HCEC 1CT (cell line): Measurements from ENCODE around the gene CCDC186.
"Not testable (repeated sequence)": the region's sequence is repeated elsewhere in the genome, so short reads cannot be mapped to it uniquely, and the experiment has no call there.

Experiments used
- DNase-seq: peaks from one replicate; pipeline ENCODE4 v3.0.0-alpha.2; 2017

CCDC186 gene

DNA sequence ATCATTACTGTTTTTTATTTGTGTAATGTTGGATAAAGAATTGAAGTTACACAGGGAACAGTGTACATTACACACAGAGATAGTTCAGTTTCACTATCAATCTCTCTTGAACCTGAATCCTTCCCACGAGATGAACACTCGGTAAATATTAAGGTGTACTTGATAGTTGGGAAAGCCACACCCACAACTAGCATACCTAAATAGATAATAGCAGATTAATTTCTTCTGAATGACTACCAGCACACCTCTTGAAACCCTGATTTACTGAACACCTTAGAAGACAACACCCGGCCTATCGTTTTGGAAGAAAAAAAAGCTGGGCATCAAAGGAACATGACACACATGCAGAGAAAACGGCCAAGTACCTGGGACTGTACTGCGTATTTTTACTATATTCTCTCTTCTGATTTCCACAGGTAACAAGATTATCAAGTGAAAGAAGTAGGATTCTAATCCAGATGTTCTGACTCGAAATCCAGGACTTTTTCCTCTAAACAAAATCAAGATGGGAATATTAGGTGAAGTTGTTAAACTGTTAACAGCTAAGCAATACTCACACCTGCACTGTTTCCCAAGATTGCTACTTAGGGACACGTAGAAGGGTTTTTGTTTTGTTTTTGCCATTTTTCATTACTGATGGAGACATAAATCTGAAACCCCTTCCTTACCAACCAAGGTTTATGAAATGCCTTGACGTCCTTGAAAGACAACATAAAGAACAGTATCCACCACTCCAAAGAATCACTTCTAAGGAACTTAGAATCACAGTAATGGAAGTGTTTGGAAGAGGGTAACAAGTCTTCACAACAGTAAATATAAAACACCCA, 1.0 kb downstream of the CCDC186 start:
- no peak for DNase-seq

DNA sequence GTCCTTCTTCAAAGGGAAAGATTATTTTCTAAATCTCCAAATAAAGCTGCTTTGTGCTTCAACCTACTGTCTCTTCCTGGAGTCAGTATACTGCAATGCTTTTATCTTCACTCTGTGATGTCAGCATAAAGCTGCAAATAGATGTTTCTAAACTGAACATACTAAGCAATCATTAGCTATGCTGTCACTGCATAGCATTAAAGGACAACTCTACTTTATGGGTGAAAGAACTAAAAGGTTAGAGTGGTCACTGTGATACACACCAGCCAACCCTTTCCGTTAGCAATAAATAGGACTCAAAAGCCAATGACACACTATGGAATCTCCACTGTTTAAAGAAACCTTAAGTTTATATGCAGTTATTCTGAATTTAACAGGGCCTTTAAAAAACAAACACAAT, 1.8 kb downstream of the CCDC186 start:
- no peak for DNase-seq

DNA sequence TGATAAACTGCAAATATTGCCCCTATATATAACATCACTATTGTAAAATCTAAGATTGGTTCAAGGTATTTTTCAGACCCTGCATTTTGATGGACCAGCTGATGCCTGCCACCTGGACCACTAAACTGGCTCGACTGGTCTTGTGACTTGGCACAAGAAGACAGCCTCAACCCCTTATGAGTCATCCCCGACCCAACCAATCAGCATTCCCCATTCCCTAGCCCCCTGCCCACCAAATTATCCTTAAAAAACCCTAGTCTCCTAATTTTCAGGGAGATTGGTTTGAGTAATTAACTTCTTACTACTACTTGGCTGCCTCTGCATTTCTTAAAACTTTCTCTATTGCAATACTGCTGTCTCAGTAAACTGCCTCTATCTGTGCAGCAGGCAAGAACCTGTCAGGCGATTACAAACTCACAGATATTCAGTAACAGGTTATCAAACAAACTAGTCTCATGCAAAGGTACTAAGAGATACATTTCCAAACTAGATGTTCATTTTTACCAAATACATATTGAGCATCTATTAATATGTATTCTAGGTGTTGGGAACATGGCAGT, 5.5 kb downstream of the CCDC186 start:
- DNase-seq: no peak

GRCh38 chr10:114167985-114168384, 6.0 kb downstream of the CCDC186 start:
- no peak for DNase-seq

GRCh38 chr10:114166494-114166893, 7.5 kb downstream of the CCDC186 start:
- DNase-seq: no peak

DNA sequence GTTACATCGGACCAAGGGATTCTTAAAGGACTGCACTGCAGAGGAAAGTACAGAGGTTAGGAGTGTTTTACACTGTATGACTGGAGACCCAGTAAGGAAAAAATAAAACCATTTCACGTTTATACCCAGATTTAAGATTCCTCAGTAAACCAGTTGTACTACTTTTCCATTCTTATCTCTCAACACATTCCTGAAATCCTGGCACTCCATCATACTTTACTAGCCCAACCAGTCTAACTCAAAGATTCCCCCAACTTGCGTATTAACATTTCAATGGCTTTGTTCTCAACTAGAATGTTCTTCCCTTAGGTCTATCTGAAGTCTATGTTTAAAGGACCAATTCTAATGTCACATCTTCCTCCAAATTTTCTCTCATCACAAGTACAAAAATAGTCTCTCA, 8.0 kb downstream of the CCDC186 start:
- DNase-seq: no peak

DNA sequence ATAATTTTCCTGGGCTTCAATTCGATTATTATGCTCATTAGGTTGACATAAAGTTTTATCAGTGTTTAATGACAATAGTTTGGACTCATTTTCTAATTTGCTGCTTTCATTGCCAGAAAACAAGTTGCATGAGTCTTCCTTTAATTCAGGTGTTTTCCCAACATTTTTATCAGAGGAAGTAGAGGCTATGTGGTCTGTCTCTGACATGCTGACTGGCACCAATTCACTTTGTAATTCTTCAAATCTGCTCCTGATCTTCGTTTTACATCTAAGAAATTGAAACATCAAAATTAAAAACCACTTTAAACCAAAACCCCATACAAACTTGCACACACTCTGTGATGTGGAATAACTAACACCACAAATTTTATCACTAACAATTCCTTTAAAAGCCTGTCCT, 10.9 kb downstream of the CCDC186 start:
- DNase-seq: no peak

DNA sequence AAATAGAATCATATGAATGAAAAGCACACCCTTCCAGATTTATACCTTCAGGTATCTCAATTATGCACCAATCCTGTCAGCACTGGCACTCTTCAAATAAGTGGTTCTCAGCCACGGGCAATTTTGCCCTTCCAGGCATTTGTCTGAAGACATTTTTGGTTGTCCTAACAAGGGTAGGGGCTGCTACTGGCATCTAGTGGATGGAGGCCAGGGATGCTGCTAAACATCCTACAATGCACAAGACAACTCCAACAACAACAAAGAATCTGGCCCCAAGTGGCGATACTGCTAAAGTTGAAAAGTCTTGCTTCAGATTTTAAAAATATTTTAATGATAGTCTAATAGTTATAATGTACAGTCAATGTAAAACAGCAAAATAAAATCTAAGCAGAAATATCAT, 16.1 kb downstream of the CCDC186 start:
- DNase-seq: no peak

DNA sequence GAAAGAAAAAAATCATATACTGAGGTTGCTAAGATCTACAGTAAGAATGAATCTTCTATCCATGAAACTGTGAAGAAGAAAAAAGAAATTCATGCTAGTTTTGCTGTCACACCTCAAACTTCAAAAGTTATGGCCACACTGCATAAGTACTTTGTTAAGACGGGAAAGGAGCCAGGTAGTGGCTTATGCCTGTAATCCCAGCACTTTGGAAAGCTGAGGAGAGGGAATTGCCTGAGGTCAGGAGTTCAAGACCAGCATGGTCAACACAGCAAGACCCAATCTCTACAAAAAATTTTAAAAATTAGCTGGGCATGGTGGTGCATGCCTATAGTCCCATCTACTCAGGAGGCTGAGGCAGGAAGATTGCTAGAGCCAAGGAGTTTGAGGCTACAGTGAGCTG, 22.1 kb downstream of the CCDC186 start:
- no peak for DNase-seq

GRCh38 chr10:114151486-114151885, 22.5 kb downstream of the CCDC186 start:
- DNase-seq: peak; percentile 80

GRCh38 chr10:114149476-114149875, 24.5 kb downstream of the CCDC186 start:
- DNase-seq: not testable (repeated sequence)

- DNase-seq: no peak
Observed at GRCh38 chr10:114143160-114143559, 30.8 kb downstream of the CCDC186 start.

GRCh38 chr10:114142018-114142417, 32.0 kb downstream of the CCDC186 start:
- no peak for DNase-seq

- not testable (repeated sequence) for DNase-seq
Observed at GRCh38 chr10:114140827-114141226, 33.2 kb downstream of the CCDC186 start.

DNA sequence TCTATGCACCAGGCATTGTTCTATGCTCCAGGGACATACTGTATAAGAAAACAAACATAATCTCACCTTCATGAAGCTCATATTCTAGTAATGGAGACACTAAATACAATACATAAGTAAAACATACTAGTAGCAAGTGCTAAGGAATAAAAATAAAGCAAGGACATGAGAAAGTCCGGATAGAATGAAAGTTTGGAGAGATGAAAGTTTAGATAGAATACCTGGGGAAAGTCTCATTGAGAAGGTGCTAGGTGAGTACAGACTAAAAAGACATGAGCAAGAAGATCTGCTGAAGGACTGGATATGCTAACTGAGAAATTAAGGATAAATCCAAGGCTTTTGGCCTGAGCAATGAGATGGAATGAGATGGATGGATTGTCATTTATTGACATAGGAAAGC, 34.0 kb downstream of the CCDC186 start:
- no peak for DNase-seq

DNA sequence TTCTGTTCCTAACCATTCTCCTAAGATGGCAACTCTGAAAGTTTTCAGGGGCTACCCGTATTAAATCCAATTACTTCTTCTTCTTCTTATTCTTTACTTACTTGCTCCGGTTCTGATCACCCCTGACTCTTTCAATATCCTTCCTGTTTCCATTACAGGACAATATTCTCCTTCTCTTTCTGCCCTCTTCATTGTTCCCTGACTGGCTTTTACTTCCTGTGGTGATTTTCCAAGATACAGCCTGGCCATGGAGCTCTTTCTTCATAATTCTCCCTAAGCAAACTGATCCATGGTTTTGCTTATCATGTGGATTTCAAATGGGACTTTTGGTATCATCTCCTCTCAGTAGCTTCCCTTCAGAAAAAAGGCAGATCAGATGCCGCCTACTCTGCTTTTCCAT, 35.4 kb downstream of the CCDC186 start:
- no peak for DNase-seq

GRCh38 chr10:114135476-114135875, 38.5 kb downstream of the CCDC186 start:
- no peak for DNase-seq

DNA sequence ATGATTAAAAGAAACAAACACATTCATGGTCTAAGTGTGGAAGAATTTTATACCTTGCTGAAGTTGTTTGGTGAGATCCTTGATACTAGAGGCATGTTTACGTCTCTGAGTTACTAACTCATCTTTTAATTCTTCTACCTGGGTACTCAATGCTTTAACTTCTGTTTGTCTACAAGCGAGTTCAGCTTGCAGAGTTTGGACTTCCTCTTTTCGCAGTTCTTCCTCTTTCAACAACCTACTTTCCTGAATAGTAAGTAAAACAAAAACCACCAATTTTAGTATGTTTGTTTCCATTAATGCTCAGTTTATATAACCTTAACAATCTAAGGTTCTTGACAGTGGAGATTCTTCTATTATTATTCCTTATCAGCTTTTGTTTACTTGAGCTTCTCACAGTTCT, 42.9 kb downstream of the CCDC186 start:
- DNase-seq: no peak

DNA sequence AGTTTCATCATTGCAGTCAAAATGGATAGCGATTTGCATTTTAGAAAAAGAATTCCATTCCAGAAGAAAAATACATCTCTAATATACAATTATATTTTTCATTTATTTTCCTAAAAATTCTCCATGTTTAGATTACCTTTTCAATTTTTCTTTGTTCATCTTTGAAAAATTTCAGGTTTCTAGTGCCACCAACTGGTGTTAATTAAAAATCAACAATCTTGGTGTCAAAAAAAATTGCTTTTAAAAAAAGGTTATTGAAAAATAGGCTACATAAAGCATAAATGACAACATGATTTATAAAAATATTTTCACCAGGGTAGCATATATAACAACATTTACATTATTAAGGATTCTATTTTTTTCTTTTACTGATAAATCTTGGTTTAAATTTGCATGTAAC, 53.0 kb downstream of the CCDC186 start:
- no peak for DNase-seq

- no peak for DNase-seq
Observed at GRCh38 chr10:114118514-114118913, 55.5 kb downstream of the CCDC186 start.

GRCh38 chr10:114117728-114118127, 56.3 kb downstream of the CCDC186 start:
- DNase-seq: no peak

DNA sequence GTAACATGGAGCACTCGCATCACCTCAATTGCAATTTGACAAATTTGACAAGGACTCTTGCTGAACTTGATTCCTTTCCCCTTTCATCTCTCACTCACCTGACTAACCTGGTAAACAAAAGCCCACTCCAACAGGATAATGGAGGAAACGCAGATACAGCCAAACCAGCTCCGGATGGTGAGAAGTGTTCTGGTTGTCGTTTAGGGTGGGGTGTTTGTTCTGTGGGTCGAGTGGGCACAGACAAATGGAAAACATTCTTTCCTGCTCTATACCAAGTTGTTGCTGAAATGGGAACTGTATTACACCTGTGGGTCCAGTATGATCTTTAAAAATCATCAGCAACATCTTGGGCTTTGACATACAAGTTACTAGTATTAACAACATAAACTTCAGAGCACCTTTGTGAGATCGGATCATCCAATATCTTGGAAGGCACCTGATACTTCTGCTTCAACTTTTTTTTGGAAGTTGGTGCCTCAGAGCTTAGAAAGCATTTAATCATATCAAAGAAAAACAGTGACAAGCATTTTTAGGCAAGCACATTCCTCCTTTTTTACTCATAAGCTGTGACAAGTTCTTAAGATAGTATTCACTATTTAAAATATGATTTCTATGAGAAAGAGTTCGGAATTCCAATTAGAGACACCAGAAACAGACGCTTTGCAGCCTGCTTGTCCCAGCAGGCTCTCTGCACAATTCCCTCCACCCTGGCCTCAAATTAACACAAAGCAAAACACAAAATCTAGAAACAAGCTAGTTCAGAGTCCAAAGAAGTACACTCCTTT, 58.1 kb downstream of the CCDC186 start:
- no peak for DNase-seq

DNA sequence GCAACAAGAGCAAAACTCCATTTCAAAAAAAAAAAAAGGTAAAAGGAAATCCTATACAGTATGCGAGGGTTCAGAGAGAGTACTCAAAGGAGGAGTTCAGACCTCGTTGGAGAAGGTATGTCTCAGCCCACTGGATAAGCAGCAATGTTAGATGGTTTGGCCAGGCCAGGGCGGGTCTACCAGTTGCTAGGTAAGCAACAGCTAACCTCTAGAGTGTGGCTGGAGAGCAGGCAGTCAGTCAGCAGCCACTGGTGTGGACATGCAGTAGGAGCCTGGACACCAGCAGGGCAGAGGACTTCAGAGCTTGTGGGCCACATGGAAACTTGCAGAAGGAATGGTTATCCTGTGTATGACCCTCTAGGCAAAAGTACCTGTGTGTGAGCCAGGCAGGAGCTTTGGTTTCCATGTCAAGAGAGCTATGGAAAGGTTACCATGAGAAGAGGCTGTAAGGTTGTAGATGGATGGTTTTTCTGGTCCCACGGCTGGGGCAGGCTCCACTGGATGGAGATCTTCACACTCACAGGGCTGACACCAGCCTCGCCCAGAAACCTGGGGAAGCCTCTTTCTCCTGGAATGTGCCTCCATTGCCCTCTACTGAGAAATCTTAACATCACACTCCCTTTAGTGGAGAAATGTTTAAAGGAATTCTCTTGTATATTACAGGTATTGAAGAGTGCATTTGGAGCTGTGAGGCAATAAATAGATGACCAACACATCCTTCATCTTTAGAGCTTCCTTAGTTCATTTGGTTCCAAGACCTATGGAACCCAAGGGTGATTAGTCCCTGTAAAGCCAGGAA, 63.6 kb downstream of the CCDC186 start:
- no peak for DNase-seq
